ENCODE data around the gene PHRF1. TPM values are rescaled to one million over a fixed set of nuclear protein-coding genes. Genes with fewer than 3 reads are reported as not detected.

Gene PHRF1
- total RNA-seq, 1 experiment from 2014 or later = 43.9 TPM

DNA sequence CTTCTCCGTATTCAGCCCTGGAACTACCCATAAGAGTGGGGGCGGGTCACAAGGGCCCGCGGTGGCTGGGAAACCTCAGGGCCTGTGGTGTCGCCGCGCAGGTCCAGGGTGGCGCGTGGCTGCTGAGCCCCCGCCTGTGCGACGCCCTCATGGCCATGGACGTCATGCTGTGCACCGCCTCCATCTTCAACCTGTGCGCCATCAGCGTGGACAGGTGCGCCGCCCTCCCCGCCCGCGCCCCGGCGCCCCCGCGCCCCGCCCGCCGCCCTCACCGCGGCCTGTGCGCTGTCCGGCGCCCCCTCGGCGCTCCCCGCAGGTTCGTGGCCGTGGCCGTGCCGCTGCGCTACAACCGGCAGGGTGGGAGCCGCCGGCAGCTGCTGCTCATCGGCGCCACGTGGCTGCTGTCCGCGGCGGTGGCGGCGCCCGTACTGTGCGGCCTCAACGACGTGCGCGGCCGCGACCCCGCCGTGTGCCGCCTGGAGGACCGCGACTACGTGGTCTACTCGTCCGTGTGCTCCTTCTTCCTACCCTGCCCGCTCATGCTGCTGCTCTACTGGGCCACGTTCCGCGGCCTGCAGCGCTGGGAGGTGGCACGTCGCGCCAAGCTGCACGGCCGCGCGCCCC, 63.2 kb downstream of the PHRF1 start:
- H3K9me3 ChIP-seq = no peaks in the 10 kb centered on the region
- ChIA-PET POLR2A (no interaction called here), CTCF (interaction anchor here (0.8 kb wide), 1 partner anchor 55 kb away, joined by 3 read pairs; no protein-coding TSS in a partner anchor)
- no peaks in the 10 kb centered on the region for H3K27me3 ChIP-seq (replicated peaks; ENCODE audit: control insufficient read depth, insufficient read depth, low read length)
- Mint-ChIP-seq H3K4me1 (ENCODE audit: low read depth, unreplicated experiment) (no peaks in the 10 kb centered on the region), H3K36me3 (ENCODE audit: insufficient read depth, unreplicated experiment) (peaks cover 54% of the 10 kb centered on the region), H3K4me3 (ENCODE audit: unreplicated experiment) (no peak overlapping the region), H3K27me3 (ENCODE audit: insufficient read depth, unreplicated experiment) (no peaks in the 10 kb centered on the region), H3K27ac (ENCODE audit: unreplicated experiment) (no peak overlapping the region), H3K9me3 (ENCODE audit: unreplicated experiment) (no peaks in the 10 kb centered on the region)
- no TSS peak for BruUV-seq (replicated peaks)
- H3K4me1 ChIP-seq = no peaks in the 10 kb centered on the region
- H3K36me3 ChIP-seq (ENCODE audit: control insufficient read depth, insufficient read depth, low read length) = no peaks in the 10 kb centered on the region; the same call in 1 of the 2 replicates
- H3K4me3 ChIP-seq (ENCODE audit: low read depth, low read length) = no peak overlapping the region
- no peak for DNase-seq
- TF ChIP-seq, protein P1, sequence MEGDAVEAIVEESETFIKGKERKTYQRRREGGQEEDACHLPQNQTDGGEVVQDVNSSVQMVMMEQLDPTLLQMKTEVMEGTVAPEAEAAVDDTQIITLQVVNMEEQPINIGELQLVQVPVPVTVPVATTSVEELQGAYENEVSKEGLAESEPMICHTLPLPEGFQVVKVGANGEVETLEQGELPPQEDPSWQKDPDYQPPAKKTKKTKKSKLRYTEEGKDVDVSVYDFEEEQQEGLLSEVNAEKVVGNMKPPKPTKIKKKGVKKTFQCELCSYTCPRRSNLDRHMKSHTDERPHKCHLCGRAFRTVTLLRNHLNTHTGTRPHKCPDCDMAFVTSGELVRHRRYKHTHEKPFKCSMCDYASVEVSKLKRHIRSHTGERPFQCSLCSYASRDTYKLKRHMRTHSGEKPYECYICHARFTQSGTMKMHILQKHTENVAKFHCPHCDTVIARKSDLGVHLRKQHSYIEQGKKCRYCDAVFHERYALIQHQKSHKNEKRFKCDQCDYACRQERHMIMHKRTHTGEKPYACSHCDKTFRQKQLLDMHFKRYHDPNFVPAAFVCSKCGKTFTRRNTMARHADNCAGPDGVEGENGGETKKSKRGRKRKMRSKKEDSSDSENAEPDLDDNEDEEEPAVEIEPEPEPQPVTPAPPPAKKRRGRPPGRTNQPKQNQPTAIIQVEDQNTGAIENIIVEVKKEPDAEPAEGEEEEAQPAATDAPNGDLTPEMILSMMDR (IDR thresholded peaks at IDR 0.05; ENCODE audit: insufficient read depth in 1 of 2, low read depth in 1 of 2, low read length in 1 of 2, severe bottlenecking in 1 of 2, unreplicated experiment in 1 of 2) = no peak
- intact Hi-C loops (cut with micrococcal nuclease; ENCODE audit: unreplicated experiment) = no loop called here

DNA sequence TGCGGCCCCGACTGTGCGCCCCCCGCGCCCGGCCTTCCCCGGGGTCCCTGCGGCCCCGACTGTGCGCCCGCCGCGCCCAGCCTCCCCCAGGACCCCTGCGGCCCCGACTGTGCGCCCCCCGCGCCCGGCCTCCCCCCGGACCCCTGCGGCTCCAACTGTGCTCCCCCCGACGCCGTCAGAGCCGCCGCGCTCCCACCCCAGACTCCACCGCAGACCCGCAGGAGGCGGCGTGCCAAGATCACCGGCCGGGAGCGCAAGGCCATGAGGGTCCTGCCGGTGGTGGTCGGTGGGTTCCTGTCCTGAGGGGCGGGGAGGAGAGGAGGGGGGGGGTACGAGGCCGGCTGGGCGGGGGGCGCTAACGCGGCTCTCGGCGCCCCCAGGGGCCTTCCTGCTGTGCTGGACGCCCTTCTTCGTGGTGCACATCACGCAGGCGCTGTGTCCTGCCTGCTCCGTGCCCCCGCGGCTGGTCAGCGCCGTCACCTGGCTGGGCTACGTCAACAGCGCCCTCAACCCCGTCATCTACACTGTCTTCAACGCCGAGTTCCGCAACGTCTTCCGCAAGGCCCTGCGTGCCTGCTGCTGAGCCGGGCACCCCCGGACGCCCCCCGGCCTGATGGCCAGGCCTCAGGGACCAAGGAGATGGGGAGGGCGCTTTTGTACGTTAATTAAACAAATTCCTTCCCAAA, 63.9 kb downstream of the PHRF1 start:
- POLR2A ChIA-PET = no interaction called here
- H3K4me3 ChIP-seq (ENCODE audit: low read depth, low read length) = no peak overlapping the region
- no peaks in the 10 kb centered on the region for H3K9me3 ChIP-seq
- Mint-ChIP-seq H3K4me3 (ENCODE audit: unreplicated experiment) (no peak overlapping the region), H3K9me3 (ENCODE audit: unreplicated experiment) (no peaks in the 10 kb centered on the region), H3K27ac (ENCODE audit: unreplicated experiment) (no peak overlapping the region), H3K36me3 (ENCODE audit: insufficient read depth, unreplicated experiment) (peaks cover 59% of the 10 kb centered on the region), H3K4me1 (ENCODE audit: low read depth, unreplicated experiment) (no peaks in the 10 kb centered on the region), H3K27me3 (ENCODE audit: insufficient read depth, unreplicated experiment) (no peaks in the 10 kb centered on the region)
- TF ChIP-seq, protein P1 (IDR thresholded peaks at IDR 0.05; ENCODE audit: insufficient read depth in 1 of 2, low read depth in 1 of 2, low read length in 1 of 2, severe bottlenecking in 1 of 2, unreplicated experiment in 1 of 2) = no peak
- H3K27me3 ChIP-seq (replicated peaks; ENCODE audit: control insufficient read depth, insufficient read depth, low read length) = no peaks in the 10 kb centered on the region
- no peaks in the 10 kb centered on the region for H3K4me1 ChIP-seq
- H3K36me3 ChIP-seq (ENCODE audit: control insufficient read depth, insufficient read depth, low read length) = no peaks in the 10 kb centered on the region; the same call in 1 of the 2 replicates
- CTCF ChIA-PET = no interaction called here
- no TSS peak for BruUV-seq (replicated peaks)
- intact Hi-C loops (cut with micrococcal nuclease; ENCODE audit: unreplicated experiment) = no loop called here
- no peak for DNase-seq

DNA sequence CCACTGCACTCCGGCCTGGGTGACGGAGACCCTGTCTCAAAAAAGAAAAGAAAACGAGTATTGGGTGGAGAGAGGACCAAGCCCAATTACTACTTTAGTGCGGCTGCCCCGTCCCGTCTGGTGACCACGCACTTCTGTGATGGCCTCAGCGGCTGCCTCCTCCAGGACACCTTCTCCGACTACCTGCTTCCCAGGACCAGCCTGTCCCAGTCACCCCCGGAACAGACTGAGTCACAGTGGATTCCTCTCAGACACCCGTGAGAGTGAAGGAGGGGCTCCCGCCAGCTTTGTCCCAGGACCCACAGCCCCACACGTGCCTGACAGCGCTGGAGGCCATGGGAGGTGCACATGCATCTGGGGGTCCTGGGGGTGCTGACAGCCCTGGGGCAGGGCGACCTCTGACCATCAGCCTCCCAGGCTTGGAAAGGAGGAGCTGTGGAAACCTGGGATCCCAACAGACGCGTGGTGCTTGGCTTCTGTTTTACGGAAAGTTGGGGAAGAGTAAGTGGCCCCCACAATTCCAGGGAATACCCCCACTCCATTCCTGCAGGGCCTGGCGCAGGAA, 65.6 kb downstream of the PHRF1 start:
- BruUV-seq (replicated peaks) = no TSS peak
- POLR2A ChIA-PET = no interaction called here
- no peak overlapping the region for H3K27ac Mint-ChIP-seq (ENCODE audit: unreplicated experiment)
- Histone ChIP-seq H3K4me3 (ENCODE audit: low read depth, low read length) (no peak overlapping the region), H3K4me1 (no peaks in the 10 kb centered on the region), H3K36me3 (ENCODE audit: control insufficient read depth, insufficient read depth, low read length) (no peaks in the 10 kb centered on the region; the same call in 1 of the 2 replicates), H3K27me3 (replicated peaks; ENCODE audit: control insufficient read depth, insufficient read depth, low read length) (no peaks in the 10 kb centered on the region), H3K9me3 (no peaks in the 10 kb centered on the region)
- no peak overlapping the region for H3K4me3 Mint-ChIP-seq (ENCODE audit: unreplicated experiment)
- no peaks in the 10 kb centered on the region for H3K4me1 Mint-ChIP-seq (ENCODE audit: low read depth, unreplicated experiment)
- H3K9me3 Mint-ChIP-seq (ENCODE audit: unreplicated experiment) = no peaks in the 10 kb centered on the region
- intact Hi-C loops (cut with micrococcal nuclease; ENCODE audit: unreplicated experiment) = no loop called here
- H3K27me3 Mint-ChIP-seq (ENCODE audit: insufficient read depth, unreplicated experiment) = no peaks in the 10 kb centered on the region
- DNase-seq = no peak
- CTCF ChIA-PET = no interaction called here
- TF ChIP-seq, protein P1 (IDR thresholded peaks at IDR 0.05; ENCODE audit: insufficient read depth in 1 of 2, low read depth in 1 of 2, low read length in 1 of 2, severe bottlenecking in 1 of 2, unreplicated experiment in 1 of 2) = no peak
- peaks cover 65% of the 10 kb centered on the region for H3K36me3 Mint-ChIP-seq (ENCODE audit: insufficient read depth, unreplicated experiment)

Measured in Caco-2 (cell line).